ENCODE data around the gene SRSF5. TPM values are rescaled to one million over a fixed set of nuclear protein-coding genes. Genes with fewer than 3 reads are reported as not detected.
"Not testable (repeated sequence)": the region's sequence is repeated elsewhere in the genome, so short reads cannot be mapped to it uniquely, and the experiment has no call there.

Gene SRSF5
- total and polyA plus RNA-seq, 2 of the 13 experiments (the other 11 are each of a cell fraction or from before 2014, with no cell fraction given), result 189 to 277 TPM

DNA sequence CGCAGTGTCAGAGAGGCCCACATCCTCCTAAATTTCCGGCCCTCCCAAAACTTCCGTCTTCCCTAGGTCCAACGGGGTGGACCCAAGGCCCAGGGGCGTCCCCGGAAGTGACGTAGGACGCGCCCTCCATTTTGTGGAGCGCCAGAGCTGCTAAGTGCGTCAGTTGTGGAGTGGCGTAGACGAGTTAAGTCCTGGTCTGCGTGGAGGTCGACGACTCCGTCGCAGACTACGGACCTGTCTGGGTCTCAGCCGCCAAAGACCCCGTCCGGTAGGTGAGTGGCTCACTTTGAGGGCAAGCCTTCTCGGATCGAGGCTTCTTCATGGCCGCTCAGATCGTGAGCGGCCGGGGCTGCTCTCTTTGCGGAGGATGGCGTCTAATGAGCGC, at the start of gene SRSF5 (continued):
- TF ChIP-seq ZNF556 (CRISPR knock-in tag; IDR thresholded peaks at IDR 0.05; ENCODE audit: borderline replicate concordance), result no peak
- TF ChIP-seq XBP1 (CRISPR knock-in tag; IDR thresholded peaks at IDR 0.05), result peak; percentile 90; the same call in 1 of the 2 replicates
- peak; percentile 91 for TF ChIP-seq PRMT3 (CRISPR knock-in tag; IDR thresholded peaks at IDR 0.05; ENCODE audit: borderline replicate concordance, low read depth)
- peak; percentile 80 for TF ChIP-seq U2AF1 (optimal IDR thresholded peaks at IDR 0.05; ENCODE audit: low read depth, low read length)
- TF ChIP-seq HOXD1 (CRISPR knock-in tag; IDR thresholded peaks at IDR 0.05), result no peak
- TF ChIP-seq, protein P1, sequence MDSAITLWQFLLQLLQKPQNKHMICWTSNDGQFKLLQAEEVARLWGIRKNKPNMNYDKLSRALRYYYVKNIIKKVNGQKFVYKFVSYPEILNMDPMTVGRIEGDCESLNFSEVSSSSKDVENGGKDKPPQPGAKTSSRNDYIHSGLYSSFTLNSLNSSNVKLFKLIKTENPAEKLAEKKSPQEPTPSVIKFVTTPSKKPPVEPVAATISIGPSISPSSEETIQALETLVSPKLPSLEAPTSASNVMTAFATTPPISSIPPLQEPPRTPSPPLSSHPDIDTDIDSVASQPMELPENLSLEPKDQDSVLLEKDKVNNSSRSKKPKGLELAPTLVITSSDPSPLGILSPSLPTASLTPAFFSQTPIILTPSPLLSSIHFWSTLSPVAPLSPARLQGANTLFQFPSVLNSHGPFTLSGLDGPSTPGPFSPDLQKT (CRISPR knock-in tag; IDR thresholded peaks at IDR 0.05; ENCODE audit: borderline replicate concordance), result peak; percentile 76; the same call in 1 of the 2 replicates
- peak; percentile 92 for TF ChIP-seq ZNF160 (CRISPR knock-in tag; IDR thresholded peaks at IDR 0.05)

DNA sequence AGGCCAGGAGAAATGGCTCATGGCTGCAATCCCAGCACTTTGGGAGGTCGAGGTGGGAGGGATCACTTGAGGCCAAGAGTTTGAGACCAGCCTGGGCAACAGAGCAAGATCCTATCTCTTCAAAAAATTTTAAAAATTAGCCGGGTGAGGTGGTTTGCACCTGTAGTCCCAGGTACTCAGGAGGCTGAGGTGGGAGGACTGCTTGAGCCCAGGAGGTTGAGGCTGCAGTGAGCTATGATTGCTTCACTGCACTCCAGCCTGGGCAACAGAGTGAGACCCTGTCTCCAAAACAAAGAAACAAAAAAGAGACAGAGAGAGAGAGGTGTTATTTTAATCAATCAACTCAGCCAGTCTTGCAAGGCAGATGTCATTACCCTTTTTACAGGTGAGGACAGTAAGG, 48.3 kb upstream of the SRSF5 start:
- POLR2A ChIA-PET, result interaction anchor here (1.4 kb wide), 1 partner anchor 112 kb away, joined by 4 read pairs; no protein-coding TSS in a partner anchor
- H3K27ac ChIP-seq (ENCODE audit: extremely low read length, insufficient read depth, low read length); CTCF ChIA-PET (ENCODE audit: low intra/inter-chr PET ratio, low total read pairs); in situ Hi-C loops (cut with HindIII; ENCODE audit: extremely low pct_ligation_motif_present, low pct_unique_long_range_greater_than_20kb); H2AFZ ChIP-seq (ENCODE audit: low read length); H4K20me1 ChIP-seq (ENCODE audit: insufficient read depth, low read length); H3K9me3 ChIP-seq (ENCODE audit: low read length); DNase-seq (ENCODE audit: low spot score); BruUV-seq (replicated peaks); FAIRE-seq; H3K4me3 ChIP-seq (replicated peaks in 1 of 3; ENCODE audit: insufficient read depth in 1 of 3, low read depth in 2 of 3, low read length in 3 of 3); ATAC-seq; H3K27me3 ChIP-seq (ENCODE audit: control insufficient read depth in 1 of 2, insufficient read depth in 2 of 2, low read length in 2 of 2); H3K36me3 ChIP-seq (replicated peaks in 1 of 2; ENCODE audit: control insufficient read depth in 1 of 2, insufficient read depth in 2 of 2, low read length in 2 of 2); H3K79me2 ChIP-seq (ENCODE audit: insufficient read depth, low read length); H3K4me2 ChIP-seq (ENCODE audit: low read depth, low read length); H3K9ac ChIP-seq (ENCODE audit: insufficient read depth, low read depth, low read length); intact Hi-C loops (cut with micrococcal nuclease; ENCODE audit: unreplicated experiment): not testable (repeated sequence)
- WGBS (ENCODE audit: low lambda C conversion rate), result 45% methylated on average over 2 of the region's 2 CpGs
- H3K4me1 ChIP-seq (ENCODE audit: insufficient read depth, low read length), result peaks cover 42% of the 10 kb centered on the region
- TF ChIP-seq ZNF121 (CRISPR knock-in tag; IDR thresholded peaks at IDR 0.05), result peak; percentile 53; the same call in 1 of the 2 replicates

Measured in HepG2 (cell line).